ENCODE data around the gene TIMM13.

DNA sequence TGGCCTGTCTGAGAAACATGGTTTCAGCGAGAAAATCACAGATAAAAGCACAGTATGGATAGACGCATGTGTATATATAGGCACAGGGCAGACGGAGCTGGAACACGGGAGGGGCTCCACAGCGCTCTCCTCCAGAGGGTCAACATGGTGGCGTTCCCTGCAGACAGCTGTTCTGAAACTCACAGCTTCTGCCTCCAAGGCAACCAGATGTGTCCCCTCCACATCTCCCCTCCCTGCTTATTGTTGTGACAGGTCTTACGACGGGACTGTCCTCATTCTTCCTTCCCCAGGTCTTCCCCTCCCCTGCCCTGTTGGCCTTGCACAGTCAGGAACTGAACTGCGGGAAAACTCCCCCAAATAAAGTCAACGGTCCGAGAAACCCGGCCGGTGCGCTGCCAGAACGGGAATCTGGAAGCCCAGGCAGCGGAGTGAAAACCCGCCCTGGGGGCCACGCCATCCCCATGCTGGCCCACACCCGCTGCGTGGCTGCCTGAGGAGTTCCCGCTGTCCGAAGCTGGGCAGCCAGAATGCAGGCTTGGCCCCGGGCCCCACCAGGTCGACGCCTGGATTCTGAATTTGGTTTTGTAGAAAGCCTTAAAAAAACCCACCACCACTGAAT is 2.6 kb upstream of the TIMM13 start:
- no peak for TF ChIP-seq MYC (IDR thresholded peaks at IDR 0.05; ENCODE audit: low read depth, low read length)
- TF ChIP-seq CTCF (IDR thresholded peaks at IDR 0.05; ENCODE audit: low read depth, low read length): no peak
